ENCODE results near the gene NRF1. TPM values are rescaled to one million over a fixed set of nuclear protein-coding genes. Genes with fewer than 3 reads are reported as not detected.
A peak's percentile ranks its signal among the peaks of the same experiment; 100 is the strongest.

Gene NRF1
- total RNA-seq, 1 experiment from 2014 or later, result 13.6 TPM

GRCh38 chr7:129773328-129773731 is 161.8 kb downstream of the NRF1 start:
- H3F3A ChIP-seq (ENCODE audit: low read length, unreplicated experiment), result no peaks in the 10 kb centered on the region
- H3K4me1 ChIP-seq (ENCODE audit: insufficient read depth, low read length), result peaks cover 23% of the 10 kb centered on the region
- H2AFZ ChIP-seq (ENCODE audit: low read length), result no peak overlapping the region
- H3K4me2 ChIP-seq (ENCODE audit: low read length), result no peak overlapping the region
- no peaks in the 10 kb centered on the region for H3K27me3 ChIP-seq (ENCODE audit: low read length)
- H3K27ac ChIP-seq (ENCODE audit: low read length), result no peak overlapping the region
- H3K36me3 ChIP-seq (ENCODE audit: low read depth, low read length), result no peaks in the 10 kb centered on the region
- DNase-seq (no peak), ATAC-seq (no peak)
- ChIA-PET CTCF (no interaction called here), POLR2A (ENCODE audit: unreplicated experiment) (no interaction called here)
- no TSS peak for BruUV-seq (replicated peaks)
- no peaks in the 10 kb centered on the region for H3K9me3 ChIP-seq (ENCODE audit: low read length)
- TF ChIP-seq, protein P1, sequence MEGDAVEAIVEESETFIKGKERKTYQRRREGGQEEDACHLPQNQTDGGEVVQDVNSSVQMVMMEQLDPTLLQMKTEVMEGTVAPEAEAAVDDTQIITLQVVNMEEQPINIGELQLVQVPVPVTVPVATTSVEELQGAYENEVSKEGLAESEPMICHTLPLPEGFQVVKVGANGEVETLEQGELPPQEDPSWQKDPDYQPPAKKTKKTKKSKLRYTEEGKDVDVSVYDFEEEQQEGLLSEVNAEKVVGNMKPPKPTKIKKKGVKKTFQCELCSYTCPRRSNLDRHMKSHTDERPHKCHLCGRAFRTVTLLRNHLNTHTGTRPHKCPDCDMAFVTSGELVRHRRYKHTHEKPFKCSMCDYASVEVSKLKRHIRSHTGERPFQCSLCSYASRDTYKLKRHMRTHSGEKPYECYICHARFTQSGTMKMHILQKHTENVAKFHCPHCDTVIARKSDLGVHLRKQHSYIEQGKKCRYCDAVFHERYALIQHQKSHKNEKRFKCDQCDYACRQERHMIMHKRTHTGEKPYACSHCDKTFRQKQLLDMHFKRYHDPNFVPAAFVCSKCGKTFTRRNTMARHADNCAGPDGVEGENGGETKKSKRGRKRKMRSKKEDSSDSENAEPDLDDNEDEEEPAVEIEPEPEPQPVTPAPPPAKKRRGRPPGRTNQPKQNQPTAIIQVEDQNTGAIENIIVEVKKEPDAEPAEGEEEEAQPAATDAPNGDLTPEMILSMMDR (conservative IDR thresholded peaks at IDR 0.05; ENCODE audit: low read depth, low read length), result no peak
- TF ChIP-seq EZH2 (IDR thresholded peaks at IDR 0.05; ENCODE audit: low read length, unreplicated experiment), result no peak
- TF ChIP-seq EZH2phosphoT487 (IDR thresholded peaks at IDR 0.05; ENCODE audit: borderline replicate concordance, low read length), result no peak
- peaks cover 26% of the 10 kb centered on the region for H4K20me1 ChIP-seq (ENCODE audit: low read length)
- no peak overlapping the region for H3K4me3 ChIP-seq (ENCODE audit: low read length)
- H3K79me2 ChIP-seq (ENCODE audit: low read length), result peaks cover 70% of the 10 kb centered on the region
- H3K9me2 ChIP-seq (replicated peaks; ENCODE audit: low read length), result no peaks in the 10 kb centered on the region
- H3K9ac ChIP-seq (ENCODE audit: low read length), result no peak overlapping the region
- intact Hi-C loops (cut with micrococcal nuclease), result no loop called here

GRCh38 chr7:129773871-129774270 is 162.4 kb downstream of the NRF1 start:
- no peaks in the 10 kb centered on the region for H3K27me3 ChIP-seq (ENCODE audit: low read length)
- CTCF ChIA-PET, result no interaction called here
- POLR2A ChIA-PET (ENCODE audit: unreplicated experiment), result no interaction called here
- peak; percentile 68 for ATAC-seq
- H3K4me2 ChIP-seq (ENCODE audit: low read length), result no peak overlapping the region
- H3K27ac ChIP-seq (ENCODE audit: low read length), result no peak overlapping the region
- peak; percentile 43 for DNase-seq
- no peak overlapping the region for H3K4me3 ChIP-seq (ENCODE audit: low read length)
- TF ChIP-seq EZH2 (IDR thresholded peaks at IDR 0.05; ENCODE audit: low read length, unreplicated experiment) (no peak), EZH2phosphoT487 (IDR thresholded peaks at IDR 0.05; ENCODE audit: borderline replicate concordance, low read length) (no peak)
- TF ChIP-seq, protein P1 (conservative IDR thresholded peaks at IDR 0.05; ENCODE audit: low read depth, low read length), result no peak
- BruUV-seq (replicated peaks), result no TSS peak
- peaks cover 76% of the 10 kb centered on the region for H3K79me2 ChIP-seq (ENCODE audit: low read length)
- H3K4me1 ChIP-seq (ENCODE audit: insufficient read depth, low read length), result peaks cover 23% of the 10 kb centered on the region
- H3F3A ChIP-seq (ENCODE audit: low read length, unreplicated experiment), result no peaks in the 10 kb centered on the region
- no peaks in the 10 kb centered on the region for H3K36me3 ChIP-seq (ENCODE audit: low read depth, low read length)
- H3K9ac ChIP-seq (ENCODE audit: low read length), result no peak overlapping the region
- H3K9me2 ChIP-seq (replicated peaks; ENCODE audit: low read length), result no peaks in the 10 kb centered on the region
- no peak overlapping the region for H2AFZ ChIP-seq (ENCODE audit: low read length)
- intact Hi-C loops (cut with micrococcal nuclease), result no loop called here
- peaks cover 32% of the 10 kb centered on the region for H4K20me1 ChIP-seq (ENCODE audit: low read length)
- H3K9me3 ChIP-seq (ENCODE audit: low read length), result no peaks in the 10 kb centered on the region

- no peak overlapping the region for H2AFZ ChIP-seq (ENCODE audit: low read length)
- intact Hi-C loops (cut with micrococcal nuclease), result no loop called here
- BruUV-seq (replicated peaks), result no TSS peak
- peaks cover 23% of the 10 kb centered on the region for H3K4me1 ChIP-seq (ENCODE audit: insufficient read depth, low read length)
- H4K20me1 ChIP-seq (ENCODE audit: low read length), result peaks cover 33% of the 10 kb centered on the region
- no peak overlapping the region for H3K4me2 ChIP-seq (ENCODE audit: low read length)
- H3K79me2 ChIP-seq (ENCODE audit: low read length), result peaks cover 80% of the 10 kb centered on the region
- H3K27ac ChIP-seq (ENCODE audit: low read length), result no peak overlapping the region
- no peaks in the 10 kb centered on the region for H3F3A ChIP-seq (ENCODE audit: low read length, unreplicated experiment)
- ATAC-seq, result no peak
- no peaks in the 10 kb centered on the region for H3K36me3 ChIP-seq (ENCODE audit: low read depth, low read length)
- no peaks in the 10 kb centered on the region for H3K27me3 ChIP-seq (ENCODE audit: low read length)
- no peak for TF ChIP-seq EZH2 (IDR thresholded peaks at IDR 0.05; ENCODE audit: low read length, unreplicated experiment)
- TF ChIP-seq, protein P1 (conservative IDR thresholded peaks at IDR 0.05; ENCODE audit: low read depth, low read length), result no peak
- TF ChIP-seq EZH2phosphoT487 (IDR thresholded peaks at IDR 0.05; ENCODE audit: borderline replicate concordance, low read length), result no peak
- H3K9me3 ChIP-seq (ENCODE audit: low read length), result no peaks in the 10 kb centered on the region
- no peak overlapping the region for H3K9ac ChIP-seq (ENCODE audit: low read length)
- ChIA-PET CTCF (no interaction called here), POLR2A (ENCODE audit: unreplicated experiment) (no interaction called here)
- H3K4me3 ChIP-seq (ENCODE audit: low read length), result no peak overlapping the region
- no peaks in the 10 kb centered on the region for H3K9me2 ChIP-seq (replicated peaks; ENCODE audit: low read length)
- no peak for DNase-seq
Observed at GRCh38 chr7:129774359-129774758, 162.8 kb downstream of the NRF1 start.
